Measurements from ENCODE around the gene PTPN3. TPM values are rescaled to one million over a fixed set of nuclear protein-coding genes. Genes with fewer than 3 reads are reported as not detected.

Gene PTPN3
- total RNA-seq, 1 experiment from 2014 or later = 20.8 TPM

- H3K27ac ChIP-seq (ENCODE audit: low read depth, low read length) = no peak overlapping the region
- ChIA-PET CTCF (no interaction called here), RAD21 (ENCODE audit: low non-redundant PET in 1 of 2, low total read pairs in 2 of 2, uncharacterized antibody in 2 of 2, unreplicated experiment in 2 of 2) (no interaction called here), POLR2A (no interaction called here)
- no TSS peak for BruUV-seq (replicated peaks)
- TF ChIP-seq EZH2phosphoT487 (IDR thresholded peaks at IDR 0.05; ENCODE audit: borderline replicate concordance) (no peak), ZFX (IDR thresholded peaks at IDR 0.05) (no peak), MAX (IDR thresholded peaks at IDR 0.05) (no peak), CEBPB (IDR thresholded peaks at IDR 0.05; ENCODE audit: low read depth) (no peak), ZNF274 (IDR thresholded peaks at IDR 0.05; ENCODE audit: low read depth, low read length) (no peak), RAD21 (IDR thresholded peaks at IDR 0.05; ENCODE audit: low read depth) (no peak), ZBTB33 (IDR thresholded peaks at IDR 0.05; ENCODE audit: extremely low read depth, insufficient replicate concordance, low read length) (no peak), EZH2 (IDR thresholded peaks at IDR 0.05) (no peak), FOSL1 (IDR thresholded peaks at IDR 0.05; ENCODE audit: low read depth) (no peak), SRF (IDR thresholded peaks at IDR 0.05; ENCODE audit: low read depth) (no peak), TCF7L2 (IDR thresholded peaks at IDR 0.05; ENCODE audit: borderline replicate concordance, extremely low read depth, insufficient read depth, insufficient read length) (no peak), POLR2AphosphoS5 (IDR thresholded peaks at IDR 0.05; ENCODE audit: low read depth, low read length) (no peak), CTCF (IDR thresholded peaks at IDR 0.05 in 2 of 3, conservative IDR thresholded peaks at IDR 0.05 in 1 of 3; ENCODE audit: borderline replicate concordance in 1 of 3, insufficient read depth in 1 of 3, low read depth in 2 of 3, low read length in 2 of 3) (no peak), POLR2A (IDR thresholded peaks at IDR 0.05; ENCODE audit: borderline replicate concordance, extremely low read depth, insufficient read depth, insufficient read length) (no peak), SP1 (IDR thresholded peaks at IDR 0.05; ENCODE audit: low read depth) (no peak), JUND (IDR thresholded peaks at IDR 0.05) (no peak), ELF1 (IDR thresholded peaks at IDR 0.05; ENCODE audit: borderline replicate concordance, low read depth) (no peak), EGR1 (IDR thresholded peaks at IDR 0.05; ENCODE audit: low read depth) (no peak), CBX3 (IDR thresholded peaks at IDR 0.05; ENCODE audit: low read depth) (no peak), SIN3A (IDR thresholded peaks at IDR 0.05; ENCODE audit: low read depth) (no peak)
- no peak overlapping the region for H2AFZ ChIP-seq (ENCODE audit: low read depth, low read length, poor library complexity, severe bottlenecking)
- no peaks in the 10 kb centered on the region for H3K9me3 ChIP-seq (ENCODE audit: control insufficient read depth in 1 of 2, insufficient read depth in 1 of 2, low read depth in 1 of 2, low read length in 2 of 2)
- H3K36me3 ChIP-seq (ENCODE audit: control insufficient read depth in 1 of 2, insufficient read depth in 2 of 2, low read length in 2 of 2) = no peaks in the 10 kb centered on the region
- no peaks in the 10 kb centered on the region for H4K20me1 ChIP-seq (ENCODE audit: insufficient read depth)
- no peak for ATAC-seq
- H3K9me2 ChIP-seq (ENCODE audit: insufficient read depth) = no peaks in the 10 kb centered on the region
- no peak for DNase-seq (ENCODE audit: low read depth, low spot score)
- H3K9ac ChIP-seq (ENCODE audit: low read length) = no peak overlapping the region
- H3K4me1 ChIP-seq (ENCODE audit: control insufficient read depth in 1 of 2, insufficient read depth in 2 of 2, low read length in 2 of 2) = peaks cover 0 to 5% of the 10 kb centered on the region in 2 experiments; a peak in 1 of 4 replicates
- no peak overlapping the region for H3K4me2 ChIP-seq (ENCODE audit: low read length)
- no peak overlapping the region for H3K4me3 ChIP-seq (replicated peaks in 1 of 2; ENCODE audit: low read depth in 1 of 2, low read length in 2 of 2)
- intact Hi-C loops (cut with micrococcal nuclease) = no loop called here
- H3K27me3 ChIP-seq (ENCODE audit: insufficient read depth, low read length) = no peaks in the 10 kb centered on the region
- H3K79me2 ChIP-seq (ENCODE audit: insufficient read depth, low read length) = no peaks in the 10 kb centered on the region
These were observed 14.2 kb upstream of the PTPN3 start for GRCh38 chr9:109512170-109512756.

Measured in HCT116 (cell line).